HG03108 (cell line): Measurements from ENCODE around the gene DNMBP.
"Not testable (repeated sequence)": the region's sequence is repeated elsewhere in the genome, so short reads cannot be mapped to it uniquely, and the experiment has no call there.

Experiments
- ATAC-seq: cut with Tn5 transposase; IDR thresholded peaks from one replicate; pipeline ENCODE4 v1.9.1; 2021; ENCODE audit warnings: moderate library complexity; ENCODE audit not compliant: unreplicated experiment

The DNMBP gene

GRCh38 chr10:99916776-99917175 is 93.0 kb downstream of the DNMBP start:
- ATAC-seq, result no peak

- no peak for ATAC-seq
Measured at GRCh38 chr10:99915414-99915813, 94.3 kb downstream of the DNMBP start.

- no peak for ATAC-seq
Measured at GRCh38 chr10:99914236-99914635, 95.5 kb downstream of the DNMBP start.

- ATAC-seq, result no peak
Measured at GRCh38 chr10:99913831-99914235, 95.9 kb downstream of the DNMBP start.

GRCh38 chr10:99912041-99912440 is 97.7 kb downstream of the DNMBP start:
- ATAC-seq, result no peak

GRCh38 chr10:99908512-99908911 is 101.2 kb downstream of the DNMBP start:
- no peak for ATAC-seq

- no peak for ATAC-seq
Measured at GRCh38 chr10:99906470-99906869, 103.3 kb downstream of the DNMBP start.

GRCh38 chr10:99905971-99906370 is 103.8 kb downstream of the DNMBP start:
- no peak for ATAC-seq

- no peak for ATAC-seq
Measured at GRCh38 chr10:99895867-99896266, 113.9 kb downstream of the DNMBP start.

GRCh38 chr10:99895066-99895465 is 114.7 kb downstream of the DNMBP start:
- not testable (repeated sequence) for ATAC-seq

GRCh38 chr10:99894613-99895012 is 115.1 kb downstream of the DNMBP start:
- ATAC-seq, result no peak

GRCh38 chr10:99888622-99889021 is 121.1 kb downstream of the DNMBP start:
- no peak for ATAC-seq

GRCh38 chr10:99883523-99883922 is 126.2 kb downstream of the DNMBP start:
- no peak for ATAC-seq

GRCh38 chr10:99881371-99881770 is 128.4 kb downstream of the DNMBP start:
- no peak for ATAC-seq

- no peak for ATAC-seq
Measured at GRCh38 chr10:99880080-99880835, 129.5 kb downstream of the DNMBP start.

- ATAC-seq, result no peak
Measured at GRCh38 chr10:99875473-99875872, 134.3 kb downstream of the DNMBP start.

- ATAC-seq, result no peak
Measured at GRCh38 chr10:99874341-99875085, 135.2 kb downstream of the DNMBP start.

GRCh38 chr10:99873846-99874245 is 135.9 kb downstream of the DNMBP start:
- no peak for ATAC-seq

GRCh38 chr10:99872367-99873162 is 137.2 kb downstream of the DNMBP start:
- ATAC-seq, result no peak

GRCh38 chr10:99870123-99870730 is 139.5 kb downstream of the DNMBP start:
- no peak for ATAC-seq

GRCh38 chr10:99869581-99870122 is 140.1 kb downstream of the DNMBP start:
- ATAC-seq, result no peak
